WTC11 (cell line): Measurements from ENCODE around the gene PSTK. TPM values are rescaled to one million over a fixed set of nuclear protein-coding genes. Genes with fewer than 3 reads are reported as not detected.

Source experiments
- ATAC-seq: fragments of 200-7000 bp; cut with Tn5 transposase; 2 replicates; pipeline ENCODE4 v1.10.0; 2021; ENCODE audit warnings: mild to moderate bottlenecking, moderate library complexity
- CTCF ChIA-PET: fragments of 300-600 bp; sonication (Branson Sonifier 250); formaldehyde crosslinking; loops from one replicate; lab custom pipeline; 2021; ENCODE audit warnings: antibody characterized with exemption; lab: Charles Lee
- POLR2A ChIA-PET: fragments of 350-600 bp; sonication (Branson Sonifier 250); formaldehyde crosslinking; loops from one replicate; lab custom pipeline; 2021; ENCODE audit warnings: antibody characterized with exemption; lab: Charles Lee
- DNase-seq: peaks from one replicate; pipeline ENCODE4 v3.0.0; 2021; ENCODE audit warnings: low spot score
- H3K27ac Mint-ChIP-seq: 2 replicates; pipeline ENCODE4 v1.8.0; 2021; ENCODE audit warnings: mixed read lengths
- H3K27me3 Mint-ChIP-seq: 2 replicates; pipeline ENCODE4 v1.8.0; 2021; ENCODE audit warnings: low read depth, mild to moderate bottlenecking, moderate library complexity, mixed read lengths
- H3K36me3 Mint-ChIP-seq: 2 replicates; pipeline ENCODE4 v1.8.0; 2021; ENCODE audit warnings: mixed read lengths
- H3K4me1 Mint-ChIP-seq: 2 replicates; pipeline ENCODE4 v1.8.0; 2022; ENCODE audit warnings: mixed read lengths
- H3K4me3 Mint-ChIP-seq: 2 replicates; pipeline ENCODE4 v1.8.0; 2021; ENCODE audit warnings: mild to moderate bottlenecking, moderate library complexity, mixed read lengths
- H3K9me3 Mint-ChIP-seq: 2 replicates; pipeline ENCODE4 v1.8.0; 2021; ENCODE audit warnings: mixed read lengths
- ATF6 ChIP-seq: sonication (generic); formaldehyde crosslinking; IDR thresholded peaks from 2 replicates; pipeline ENCODE4 v1.8.1; 2023; ENCODE audit warnings: mild to moderate bottlenecking, missing genetic modification reagents
- CTCF ChIP-seq: fragments of 200-600 bp; IDR thresholded peaks from 2 replicates; pipeline ENCODE4 v1.8.0; 2022; ENCODE audit warnings: antibody characterized with exemption
- E2F1 ChIP-seq: sonication (generic); formaldehyde crosslinking; IDR thresholded peaks from 2 replicates; pipeline ENCODE4 v1.8.0; 2022; ENCODE audit warnings: mild to moderate bottlenecking, missing genetic modification reagents
- FOXJ3 ChIP-seq: sonication (generic); formaldehyde crosslinking; IDR thresholded peaks from 2 replicates; pipeline ENCODE4 v1.9.0; 2021; ENCODE audit warnings: missing genetic modification reagents, mild to moderate bottlenecking, borderline replicate concordance
- GABPB1 ChIP-seq: sonication (generic); formaldehyde crosslinking; IDR thresholded peaks from 2 replicates; pipeline ENCODE4 v1.8.1; 2023; ENCODE audit warnings: mild to moderate bottlenecking, missing genetic modification reagents
- IRF2 ChIP-seq: sonication (generic); formaldehyde crosslinking; IDR thresholded peaks from 2 replicates; pipeline ENCODE4 v1.8.0; 2022; ENCODE audit warnings: low read depth, missing genetic modification reagents, borderline replicate concordance
- MAX ChIP-seq: sonication (generic); formaldehyde crosslinking; IDR thresholded peaks from 2 replicates; pipeline ENCODE4 v1.8.0; 2022; ENCODE audit warnings: mild to moderate bottlenecking, missing genetic modification reagents
- MXD4 ChIP-seq: fragments of 250-450 bp; sonication (Bioruptor Pico); IDR thresholded peaks from 2 replicates; pipeline ENCODE4 v1.8.0; 2021; ENCODE audit warnings: mild to moderate bottlenecking, moderate library complexity, borderline replicate concordance
- MYBL2 ChIP-seq: sonication (generic); formaldehyde crosslinking; IDR thresholded peaks from 2 replicates; pipeline ENCODE4 v1.8.1; 2023; ENCODE audit warnings: mild to moderate bottlenecking, moderate library complexity, missing genetic modification reagents
- NR2C2 ChIP-seq: sonication (generic); formaldehyde crosslinking; IDR thresholded peaks from 2 replicates; pipeline ENCODE4 v1.8.0; 2022; ENCODE audit warnings: mild to moderate bottlenecking, missing genetic modification reagents
- PREB ChIP-seq: sonication (generic); formaldehyde crosslinking; IDR thresholded peaks from 2 replicates; pipeline ENCODE4 v1.8.1; 2022; ENCODE audit warnings: mild to moderate bottlenecking, missing genetic modification reagents, moderate library complexity, borderline replicate concordance
- RELA ChIP-seq: sonication (generic); formaldehyde crosslinking; IDR thresholded peaks from 2 replicates; pipeline ENCODE4 v1.8.1; 2022; ENCODE audit warnings: missing genetic modification reagents, mild to moderate bottlenecking, borderline replicate concordance
- RORB ChIP-seq: fragments of 250-450 bp; sonication (Bioruptor Pico); IDR thresholded peaks from 2 replicates; pipeline ENCODE4 v1.9.0; 2021; ENCODE audit warnings: mild to moderate bottlenecking
- SMAD3 ChIP-seq: sonication (generic); formaldehyde crosslinking; IDR thresholded peaks from 2 replicates; pipeline ENCODE4 v1.8.0; 2022; ENCODE audit warnings: missing genetic modification reagents, mild to moderate bottlenecking, borderline replicate concordance
- ZBTB21 ChIP-seq: sonication (generic); formaldehyde crosslinking; IDR thresholded peaks from 2 replicates; pipeline ENCODE4 v1.8.1; 2023; ENCODE audit warnings: mild to moderate bottlenecking, missing genetic modification reagents, borderline replicate concordance
- ZBTB43 ChIP-seq: sonication (generic); formaldehyde crosslinking; IDR thresholded peaks from 2 replicates; pipeline ENCODE4 v1.8.1; 2023; ENCODE audit warnings: mild to moderate bottlenecking, missing genetic modification reagents
- ZNF138 ChIP-seq: sonication (generic); formaldehyde crosslinking; conservative IDR thresholded peaks from 2 replicates; pipeline ENCODE4 v1.8.1; 2022; ENCODE audit warnings: mild to moderate bottlenecking, moderate library complexity, missing genetic modification reagents
- ZNF512 ChIP-seq: sonication (generic); formaldehyde crosslinking; IDR thresholded peaks from 2 replicates; pipeline ENCODE4 v1.8.1; 2022; ENCODE audit warnings: missing genetic modification reagents, borderline replicate concordance
- total RNA-seq: library from RNA; stranded (reverse); gene quantifications from 3 replicates; pipeline ENCODE4 v1.2.3, GENCODE V29; 2021

PSTK gene
- total RNA-seq, 1 experiment from 2014 or later = 4.0 TPM

GRCh38 chr10:122931088-122931906 lies 48.9 kb upstream of the PSTK start:
- ChIA-PET CTCF (no interaction called here), POLR2A (no interaction called here)
- DNase-seq (no peak), ATAC-seq (no peak)
- H3K36me3 Mint-ChIP-seq = peaks cover 5% of the 10 kb centered on the region; the same call in 1 of the 2 replicates
- no peak overlapping the region for H3K4me3 Mint-ChIP-seq
- no peaks in the 10 kb centered on the region for H3K4me1 Mint-ChIP-seq
- H3K27ac Mint-ChIP-seq = no peak overlapping the region
- TF ChIP-seq MYBL2 (CRISPR knock-in tag) (no peak), ATF6 (CRISPR knock-in tag) (no peak), E2F1 (CRISPR knock-in tag) (no peak), ZNF138 (no peak), GABPB1 (CRISPR knock-in tag) (no peak), CTCF (no peak), MXD4 (no peak)
- TF ChIP-seq, all 79 proteins: peak for 0
- H3K9me3 Mint-ChIP-seq = no peaks in the 10 kb centered on the region
- H3K27me3 Mint-ChIP-seq = no peaks in the 10 kb centered on the region

- H3K4me1 Mint-ChIP-seq = no peaks in the 10 kb centered on the region
- CTCF ChIA-PET = no interaction called here
- no peak for DNase-seq
These were observed 40.9 kb upstream of the PSTK start for GRCh38 chr10:122939133-122939855.

GRCh38 chr10:122939856-122940543 lies 40.2 kb upstream of the PSTK start:
- Mint-ChIP-seq H3K4me3 (no peak overlapping the region), H3K9me3 (no peaks in the 10 kb centered on the region), H3K27ac (no peak overlapping the region), H3K36me3 (peaks cover 19% of the 10 kb centered on the region), H3K27me3 (no peaks in the 10 kb centered on the region), H3K4me1 (no peaks in the 10 kb centered on the region)
- ATAC-seq (no peak), DNase-seq (no peak)
- CTCF ChIA-PET = no interaction called here
- POLR2A ChIA-PET = no interaction called here
- TF ChIP-seq RORB (CRISPR knock-in tag) (no peak), FOXJ3 (CRISPR knock-in tag) (no peak), ZNF512 (CRISPR knock-in tag) (no peak), RELA (no peak), NR2C2 (CRISPR knock-in tag) (no peak), ZBTB43 (CRISPR knock-in tag) (no peak), MAX (CRISPR knock-in tag) (no peak)

More at GRCh38 chr10:122939133-122939855, 40.9 kb upstream of the PSTK start:
- H3K4me3 Mint-ChIP-seq = no peak overlapping the region
- H3K27ac Mint-ChIP-seq = no peak overlapping the region
- TF ChIP-seq PREB (no peak), ZBTB21 (CRISPR knock-in tag) (no peak), SMAD3 (CRISPR knock-in tag) (no peak), IRF2 (CRISPR knock-in tag) (no peak), FOXJ3 (CRISPR knock-in tag) (no peak)
- no peak for ATAC-seq
- no peaks in the 10 kb centered on the region for H3K9me3 Mint-ChIP-seq
- H3K36me3 Mint-ChIP-seq = peaks cover 16% of the 10 kb centered on the region
- POLR2A ChIA-PET = no interaction called here
- H3K27me3 Mint-ChIP-seq = no peaks in the 10 kb centered on the region
